Fibroblast of the aortic adventitia (primary cell): ENCODE results near the gene DNASE1L2. TPM values are rescaled to one million over a fixed set of nuclear protein-coding genes. Genes with fewer than 3 reads are reported as not detected.

Experiments
- DNase-seq: peaks from one replicate; pipeline ENCODE4 v3.0.0-alpha.2; 2010; ENCODE audit warnings: low read depth
- H3K4me3 ChIP-seq: 2 replicates; pipeline ENCODE4 v1.5.1; 2011; ENCODE audit warnings: low read depth, mild to moderate bottlenecking, control low read depth, low read length, moderate library complexity
- total RNA-seq: library from RNA; depleted of rRNA; stranded (reverse); fragments of >200 nt; gene quantifications from 2 replicates; pipeline ENCODE4 v1.2.3, GENCODE V29; 2012; ENCODE audit warnings: low replicate concordance
- TF ChIP-seq, protein P1 (sequence below): IDR thresholded peaks from 2 replicates; pipeline ENCODE4 v1.5.1; 2011; ENCODE audit warnings: mild to moderate bottlenecking, low read length, control low read depth, inconsistent platforms; ENCODE audit not compliant: insufficient read depth

DNASE1L2 gene
- total RNA-seq, 1 donor: 0.63 TPM

DNA sequence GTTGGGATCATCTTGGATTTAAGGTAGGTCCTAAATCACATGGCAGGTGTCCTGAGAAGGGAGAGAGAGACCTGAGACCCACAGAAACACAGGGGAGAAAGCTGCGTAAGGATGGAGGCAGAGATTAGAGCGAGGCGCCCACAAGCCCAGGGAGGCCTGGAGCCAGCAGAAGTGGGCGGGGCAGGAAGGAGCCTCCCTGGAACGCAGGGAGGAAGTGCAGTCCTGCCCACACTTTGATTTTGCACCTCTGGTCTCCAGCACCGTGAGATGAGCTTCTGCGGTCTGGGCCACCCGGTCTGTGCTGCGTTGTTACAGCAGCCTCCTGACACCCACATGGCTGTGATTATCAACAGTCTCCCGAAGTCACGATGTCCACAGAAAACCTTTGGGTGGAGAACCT lies 6.4 kb downstream of the DNASE1L2 start:
- DNase-seq: no peak
- TF ChIP-seq, protein P1, sequence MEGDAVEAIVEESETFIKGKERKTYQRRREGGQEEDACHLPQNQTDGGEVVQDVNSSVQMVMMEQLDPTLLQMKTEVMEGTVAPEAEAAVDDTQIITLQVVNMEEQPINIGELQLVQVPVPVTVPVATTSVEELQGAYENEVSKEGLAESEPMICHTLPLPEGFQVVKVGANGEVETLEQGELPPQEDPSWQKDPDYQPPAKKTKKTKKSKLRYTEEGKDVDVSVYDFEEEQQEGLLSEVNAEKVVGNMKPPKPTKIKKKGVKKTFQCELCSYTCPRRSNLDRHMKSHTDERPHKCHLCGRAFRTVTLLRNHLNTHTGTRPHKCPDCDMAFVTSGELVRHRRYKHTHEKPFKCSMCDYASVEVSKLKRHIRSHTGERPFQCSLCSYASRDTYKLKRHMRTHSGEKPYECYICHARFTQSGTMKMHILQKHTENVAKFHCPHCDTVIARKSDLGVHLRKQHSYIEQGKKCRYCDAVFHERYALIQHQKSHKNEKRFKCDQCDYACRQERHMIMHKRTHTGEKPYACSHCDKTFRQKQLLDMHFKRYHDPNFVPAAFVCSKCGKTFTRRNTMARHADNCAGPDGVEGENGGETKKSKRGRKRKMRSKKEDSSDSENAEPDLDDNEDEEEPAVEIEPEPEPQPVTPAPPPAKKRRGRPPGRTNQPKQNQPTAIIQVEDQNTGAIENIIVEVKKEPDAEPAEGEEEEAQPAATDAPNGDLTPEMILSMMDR: no peak
- H3K4me3 ChIP-seq: no peak overlapping the region

DNA sequence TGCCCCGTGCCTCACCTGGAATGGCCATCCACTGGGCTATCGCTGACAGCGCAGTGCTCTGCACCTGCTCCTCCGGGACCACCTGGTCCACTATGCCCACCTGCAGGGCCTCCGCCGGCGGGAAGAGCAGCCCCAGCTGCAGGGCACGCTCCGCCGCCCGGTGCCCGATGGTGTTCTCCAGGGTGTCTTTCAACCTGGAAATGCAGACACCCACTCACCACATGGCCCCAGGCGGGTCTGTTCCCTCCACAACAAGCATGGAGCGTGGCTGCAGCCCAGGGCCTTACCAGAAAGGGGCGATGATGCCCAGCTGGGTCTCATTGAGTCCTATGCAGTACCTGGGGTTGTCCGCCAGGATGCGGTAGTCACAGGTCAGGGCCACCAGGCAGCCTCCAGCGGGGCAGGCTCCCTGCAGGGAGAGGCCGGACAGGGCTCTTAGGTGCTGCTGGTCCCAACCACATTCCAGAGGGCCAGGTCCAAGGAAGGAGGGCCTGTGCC lies 6.8 kb downstream of the DNASE1L2 start:
- TF ChIP-seq, protein P1: no peak
- H3K4me3 ChIP-seq: no peak overlapping the region
- DNase-seq: no peak

DNA sequence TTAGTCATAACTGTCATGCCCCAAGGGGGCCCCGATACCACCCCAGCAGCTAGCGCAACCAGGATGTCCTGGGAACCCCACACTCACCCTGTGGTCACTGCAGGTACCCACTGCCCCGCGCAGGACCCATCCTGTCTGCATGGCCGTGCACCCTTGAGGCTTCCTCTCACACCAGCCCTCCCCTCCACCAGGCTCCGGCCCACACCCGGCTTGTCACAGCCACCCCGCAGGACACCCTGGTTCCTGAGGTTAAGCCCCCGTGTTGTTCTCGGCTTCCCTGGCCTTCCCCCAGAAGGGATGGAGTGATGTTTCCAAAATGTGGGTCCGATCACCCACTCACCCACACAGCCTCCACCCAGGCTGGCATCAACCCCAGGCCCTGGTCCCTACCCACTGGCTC lies 7.5 kb downstream of the DNASE1L2 start:
- TF ChIP-seq, protein P1: no peak
- DNase-seq: no peak
- no peak overlapping the region for H3K4me3 ChIP-seq

DNA sequence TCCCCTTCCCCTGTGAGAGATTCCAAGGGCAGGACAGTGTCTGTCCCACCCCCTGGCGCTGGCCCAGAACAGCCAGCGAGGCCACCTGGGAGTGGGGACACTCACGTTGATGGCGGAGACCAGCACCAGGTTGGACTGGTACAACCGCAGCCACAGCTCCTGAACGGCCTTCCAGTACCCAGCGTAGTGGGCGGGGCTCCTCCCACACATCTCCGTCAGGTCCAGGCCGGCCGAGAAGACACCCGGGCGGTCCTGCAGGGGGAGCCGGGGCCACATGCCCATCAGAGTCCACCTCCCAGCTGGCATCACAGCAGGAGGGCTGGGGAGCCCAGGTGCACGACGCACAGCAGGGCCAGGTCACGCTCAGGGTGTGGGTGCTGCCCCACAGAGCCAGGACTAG lies 8.1 kb downstream of the DNASE1L2 start:
- H3K4me3 ChIP-seq: no peak overlapping the region
- TF ChIP-seq, protein P1: no peak
- DNase-seq: no peak

DNA sequence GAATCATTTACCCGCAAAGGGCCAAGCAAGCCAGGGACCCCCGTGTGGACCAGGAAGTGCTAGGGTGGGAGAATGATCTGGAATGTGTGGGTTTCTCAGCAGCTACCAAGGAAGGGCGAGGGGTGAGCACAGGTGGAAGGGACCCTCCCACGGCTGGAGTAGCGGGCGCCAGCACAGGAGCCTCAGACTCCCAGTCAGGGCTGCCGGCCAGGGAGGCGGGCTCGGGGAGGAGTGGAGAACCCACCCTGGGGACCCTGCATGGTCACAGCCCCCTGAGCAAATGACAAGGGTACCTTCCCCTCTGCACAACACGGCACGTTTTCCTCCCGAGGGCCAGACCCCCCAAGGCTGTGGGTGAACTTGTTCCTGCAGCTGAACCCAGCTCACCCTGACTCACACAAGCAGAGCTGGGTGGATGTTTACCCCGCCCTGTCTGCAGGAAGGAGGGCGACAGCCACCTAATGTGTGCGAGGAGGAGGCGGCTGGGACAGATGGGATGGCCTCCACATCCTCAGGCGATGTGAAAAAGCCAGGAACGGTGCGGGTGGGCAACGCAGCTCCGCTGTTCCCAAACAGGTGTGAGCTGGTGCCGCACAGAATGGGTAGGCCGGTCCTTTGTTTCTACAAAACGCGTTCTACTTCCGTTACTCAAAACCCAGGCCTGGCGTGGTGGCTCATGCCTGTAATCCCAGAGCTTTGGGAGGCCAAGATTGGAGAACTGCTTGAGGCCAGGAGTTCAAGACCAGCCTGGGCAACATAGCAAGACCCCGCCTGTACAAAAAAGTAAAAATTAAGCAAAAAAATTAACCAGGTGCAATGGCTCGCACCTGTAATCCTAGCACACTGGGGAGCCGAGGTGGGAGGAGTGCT lies 8.9 kb downstream of the DNASE1L2 start:
- no peak overlapping the region for H3K4me3 ChIP-seq
- no peak for DNase-seq
- TF ChIP-seq, protein P1: no peak

DNA sequence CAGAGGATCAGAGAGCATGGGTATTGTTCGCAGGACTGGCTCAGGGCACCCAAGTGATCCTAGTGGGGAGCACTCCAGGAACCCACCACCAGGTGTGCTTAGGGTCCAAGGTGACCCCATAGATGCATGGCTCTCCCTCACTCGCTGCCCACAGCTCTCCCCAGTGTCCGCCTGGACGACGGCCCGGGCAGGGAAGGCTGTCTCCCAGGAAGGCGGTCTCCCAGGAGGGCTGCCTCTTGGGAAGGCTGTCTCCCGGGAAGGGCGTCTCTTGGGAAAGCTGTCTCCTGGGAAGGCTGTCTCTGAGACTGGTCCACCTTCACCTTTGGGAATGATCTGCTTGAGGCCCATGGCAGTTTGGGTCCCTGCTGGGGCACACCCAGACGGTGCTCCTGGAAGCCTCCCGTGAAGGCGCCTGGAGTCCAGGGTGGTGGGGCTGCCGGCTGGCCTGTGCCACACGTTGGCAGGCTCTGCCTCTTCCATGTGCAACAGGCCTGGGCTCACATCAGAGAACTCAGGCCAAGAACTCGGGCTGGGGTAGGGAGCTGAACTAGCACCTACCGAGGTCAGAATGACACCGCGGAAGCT lies 10.1 kb downstream of the DNASE1L2 start:
- no peak overlapping the region for H3K4me3 ChIP-seq
- DNase-seq: no peak
- TF ChIP-seq, protein P1: no peak
